CD14-positive monocyte (primary cell): ENCODE results near the gene OOSP4A. TPM values are rescaled to one million over a fixed set of nuclear protein-coding genes. Genes with fewer than 3 reads are reported as not detected.

Experiments
- DNase-seq, 3 donors: peaks; one replicate each; pipeline ENCODE4 v3.0.0-alpha.2; 2011 to 2022
- H2AFZ ChIP-seq: 2 replicates; pipeline ENCODE4 v1.6.0; 2012; ENCODE audit warnings: mild to moderate bottlenecking, low read depth, low read length, inconsistent platforms; ENCODE audit not compliant: insufficient read depth, poor library complexity, severe bottlenecking
- H3K27ac ChIP-seq, 2 donors: 1 replicate in 1 of 2; 2 replicates in 1 of 2; pipeline ENCODE4 v1.5.1; 2012 to 2013; ENCODE audit warnings: low read length in 2 of 2, control low read depth in 1 of 2, inconsistent platforms in 1 of 2, low read depth in 1 of 2, mild to moderate bottlenecking in 1 of 2
- H3K27me3 ChIP-seq, 2 donors: one replicate each; pipeline versions ENCODE4 v1.6.0 to v1.6.1; 2011 to 2013; ENCODE audit warnings: low read length in 2 of 2; ENCODE audit not compliant: control insufficient read depth in 2 of 2, insufficient read depth in 2 of 2
- H3K36me3 ChIP-seq, 2 donors: replicated peaks in 1 of 2; 1 replicate in 1 of 2; 2 replicates in 1 of 2; pipeline versions ENCODE4 v1.5.1 to v1.6.1; 2012 to 2013; ENCODE audit warnings: low read length in 2 of 2, control low read depth in 1 of 2, inconsistent platforms in 1 of 2, mild to moderate bottlenecking in 1 of 2; ENCODE audit not compliant: insufficient read depth in 2 of 2, control insufficient read depth in 1 of 2
- H3K4me1 ChIP-seq, 2 donors: 1 replicate in 1 of 2; 2 replicates in 1 of 2; pipeline versions ENCODE4 v1.5.1 to v1.6.1; 2012 to 2013; ENCODE audit warnings: low read length in 2 of 2, control low read depth in 1 of 2, inconsistent platforms in 1 of 2, mild to moderate bottlenecking in 1 of 2, moderate library complexity in 1 of 2; ENCODE audit not compliant: insufficient read depth in 2 of 2, control insufficient read depth in 1 of 2
- H3K4me2 ChIP-seq: replicated peaks from 2 replicates; pipeline ENCODE3; 2012; ENCODE audit warnings: low read length, moderate library complexity, mild to moderate bottlenecking; ENCODE audit not compliant: poor library complexity, severe bottlenecking; ENCODE audit errors: extremely low read depth
- H3K4me3 ChIP-seq, 3 experiments: fragments of 200-600 bp in 1 of 3; sonication (generic) in 1 of 3; replicated peaks in 1 of 3; 1 replicate in 2 of 3; 2 replicates in 1 of 3; pipeline ENCODE4 v1.5.1; 2011 to 2013; ENCODE audit warnings: low read length in 3 of 3, mild to moderate bottlenecking in 3 of 3, control low read depth in 2 of 3, low read depth in 2 of 3, inconsistent platforms in 1 of 3, moderate library complexity in 1 of 3
- H3K79me2 ChIP-seq: 2 replicates; pipeline ENCODE4 v1.6.0; 2012; ENCODE audit warnings: mild to moderate bottlenecking, control low read depth, inconsistent platforms, low read length, moderate library complexity; ENCODE audit not compliant: insufficient read depth
- H3K9ac ChIP-seq: 2 replicates; pipeline ENCODE4 v1.6.0; 2017; ENCODE audit warnings: low read length, mild to moderate bottlenecking; ENCODE audit not compliant: insufficient read depth, poor library complexity, severe bottlenecking
- H3K9me3 ChIP-seq, 2 donors: replicated peaks in 1 of 2; 1 replicate in 1 of 2; 2 replicates in 1 of 2; pipeline versions ENCODE4 v1.5.1 to v1.6.1; 2012 to 2013; ENCODE audit warnings: low read length in 2 of 2, control low read depth in 1 of 2; ENCODE audit not compliant: control insufficient read depth in 1 of 2, insufficient read depth in 1 of 2
- H4K20me1 ChIP-seq: 2 replicates; pipeline ENCODE4 v1.6.0; 2012; ENCODE audit warnings: mild to moderate bottlenecking, low read length, control low read depth, moderate library complexity; ENCODE audit not compliant: insufficient read depth
- H3K27ac Mint-ChIP-seq, 7 donors: one replicate each; pipeline ENCODE4 v1.8.0; 2020; ENCODE audit warnings: mild to moderate bottlenecking in 7 of 7, mixed read lengths in 7 of 7, moderate library complexity in 6 of 7, inconsistent platforms in 2 of 7
- H3K27me3 Mint-ChIP-seq, 3 donors: one replicate each; pipeline ENCODE4 v1.8.0; 2021 to 2022; ENCODE audit warnings: low read depth in 3 of 3, mild to moderate bottlenecking in 3 of 3, mixed read lengths in 3 of 3, moderate library complexity in 3 of 3, inconsistent platforms in 1 of 3
- H3K36me3 Mint-ChIP-seq, 2 donors: one replicate each; pipeline ENCODE4 v1.8.0; 2020; ENCODE audit warnings: mixed read lengths in 2 of 2, inconsistent platforms in 1 of 2, mild to moderate bottlenecking in 1 of 2
- H3K4me1 Mint-ChIP-seq: one replicate; pipeline ENCODE4 v1.8.0; 2020; ENCODE audit warnings: mild to moderate bottlenecking, mixed read lengths
- H3K4me3 Mint-ChIP-seq, 2 donors: one replicate each; pipeline ENCODE4 v1.8.0; 2020; ENCODE audit warnings: mild to moderate bottlenecking in 2 of 2, mixed read lengths in 2 of 2, moderate library complexity in 1 of 2
- H3K9me3 Mint-ChIP-seq, 7 donors: one replicate each; pipeline ENCODE4 v1.8.0; 2020 to 2022; ENCODE audit warnings: mixed read lengths in 7 of 7, mild to moderate bottlenecking in 6 of 7, moderate library complexity in 6 of 7, inconsistent platforms in 2 of 7
- WGBS: methylation state at CpG from one replicate; pipeline ENCODE4 v1.1.5; 2013; ENCODE audit warnings: missing lambda C conversion rate; ENCODE audit not compliant: insufficient coverage; 5-methylcytosine and 5-hydroxymethylcytosine counted together
- intact Hi-C, 2 donors: fragments of 100-400 bp; cut with micrococcal nuclease; formaldehyde crosslinking; loops; one replicate each; pipeline versions ENCODE4 v1.15.0 to v1.15.1; 2023
- polyA plus RNA-seq, 3 donors: library from polyadenylated mRNA; depleted of rRNA in 1 of 3; unstranded in 2 of 3; stranded (reverse) in 1 of 3; fragments of 300-500 nt in 2 of 3; fragments of >200 nt in 1 of 3; fragmentation: Illumina TruSeq in 2 of 3; gene quantifications; 1 replicate in 2 of 3; 2 replicates in 1 of 3; pipeline ENCODE4 v1.2.3, GENCODE V29; 2012 to 2021
- TF ChIP-seq, protein P1 (sequence below): fragments of 200-600 bp; IDR thresholded peaks from one replicate; pipeline ENCODE4 v1.8.0; 2022; ENCODE audit warnings: antibody characterized with exemption, mild to moderate bottlenecking

Gene OOSP4A
- polyA plus RNA-seq, 3 donors: not detected

GRCh38 chr11:60016881-60017280 lies 53.0 kb downstream of the OOSP4A start, which contains the start of gene OOSP4B:
TSS of gene OOSP4B (plus strand) at chr11:60017181.
- no peak for DNase-seq
- H4K20me1 ChIP-seq: no peaks in the 10 kb centered on the region
- H3K4me1 Mint-ChIP-seq: peaks cover 2% of the 10 kb centered on the region
- peaks cover 0 to 10% of the 10 kb centered on the region in 2 donors for H3K9me3 ChIP-seq
- H3K27me3 ChIP-seq: no peaks in the 10 kb centered on the region
- peaks cover 0 to 3% (median 0%) of the 10 kb centered on the region in 3 donors for H3K27me3 Mint-ChIP-seq
- peaks cover 0 to 13% (median 4%) of the 10 kb centered on the region in 7 donors for H3K9me3 Mint-ChIP-seq
- H3K27ac Mint-ChIP-seq: no peak within 1 kb of the TSS
- H3K4me3 ChIP-seq: no peak within 1 kb of the TSS
- no peak within 1 kb of the TSS for H3K4me3 Mint-ChIP-seq
- intact Hi-C loops: no loop called here
- H3K27ac ChIP-seq: no peak within 1 kb of the TSS
- no peaks in the 10 kb centered on the region for H3K4me1 ChIP-seq
- TF ChIP-seq, protein P1, sequence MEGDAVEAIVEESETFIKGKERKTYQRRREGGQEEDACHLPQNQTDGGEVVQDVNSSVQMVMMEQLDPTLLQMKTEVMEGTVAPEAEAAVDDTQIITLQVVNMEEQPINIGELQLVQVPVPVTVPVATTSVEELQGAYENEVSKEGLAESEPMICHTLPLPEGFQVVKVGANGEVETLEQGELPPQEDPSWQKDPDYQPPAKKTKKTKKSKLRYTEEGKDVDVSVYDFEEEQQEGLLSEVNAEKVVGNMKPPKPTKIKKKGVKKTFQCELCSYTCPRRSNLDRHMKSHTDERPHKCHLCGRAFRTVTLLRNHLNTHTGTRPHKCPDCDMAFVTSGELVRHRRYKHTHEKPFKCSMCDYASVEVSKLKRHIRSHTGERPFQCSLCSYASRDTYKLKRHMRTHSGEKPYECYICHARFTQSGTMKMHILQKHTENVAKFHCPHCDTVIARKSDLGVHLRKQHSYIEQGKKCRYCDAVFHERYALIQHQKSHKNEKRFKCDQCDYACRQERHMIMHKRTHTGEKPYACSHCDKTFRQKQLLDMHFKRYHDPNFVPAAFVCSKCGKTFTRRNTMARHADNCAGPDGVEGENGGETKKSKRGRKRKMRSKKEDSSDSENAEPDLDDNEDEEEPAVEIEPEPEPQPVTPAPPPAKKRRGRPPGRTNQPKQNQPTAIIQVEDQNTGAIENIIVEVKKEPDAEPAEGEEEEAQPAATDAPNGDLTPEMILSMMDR: no peak
- no peaks in the 10 kb centered on the region for H3K36me3 ChIP-seq
- no peak within 1 kb of the TSS for H3K9ac ChIP-seq
- no peak within 1 kb of the TSS for H2AFZ ChIP-seq
- no peak within 1 kb of the TSS for H3K4me2 ChIP-seq
- no peaks in the 10 kb centered on the region for H3K79me2 ChIP-seq
- H3K36me3 Mint-ChIP-seq: peaks cover 0 to 4% of the 10 kb centered on the region in 2 donors
- WGBS: 100% methylated on average over 1 of the region's 1 CpG

- Histone ChIP-seq H3K4me1 (no peaks in the 10 kb centered on the region), H3K4me3 (no peak overlapping the region), H3K27me3 (no peaks in the 10 kb centered on the region), H4K20me1 (no peaks in the 10 kb centered on the region), H3K79me2 (no peaks in the 10 kb centered on the region), H3K9me3 (peaks cover 0 to 10% of the 10 kb centered on the region in 2 donors), H3K4me2 (no peak overlapping the region), H2AFZ (no peak overlapping the region), H3K36me3 (no peaks in the 10 kb centered on the region), H3K27ac (no peak overlapping the region), H3K9ac (no peak overlapping the region)
- no peak for DNase-seq
- TF ChIP-seq, protein P1: no peak
- peaks cover 2% of the 10 kb centered on the region for H3K4me1 Mint-ChIP-seq
- no peak overlapping the region for H3K4me3 Mint-ChIP-seq
- no peak overlapping the region for H3K27ac Mint-ChIP-seq
- peaks cover 0 to 4% of the 10 kb centered on the region in 2 donors for H3K36me3 Mint-ChIP-seq
- 100% methylated on average over 2 of the region's 8 CpGs for WGBS
- intact Hi-C loops: no loop called here
- peaks cover 0 to 3% (median 0%) of the 10 kb centered on the region in 3 donors for H3K27me3 Mint-ChIP-seq
- peaks cover 0 to 13% (median 4%) of the 10 kb centered on the region in 7 donors for H3K9me3 Mint-ChIP-seq
Measured at GRCh38 chr11:60018058-60018457, 54.2 kb downstream of the OOSP4A start.

Other genes starting within 250 kb of the OOSP4A start
- 10 to 100 TPM; 22.4 to 50.9 (median 25.4) TPM for gene STX3, start 208.7 kb upstream of the OOSP4A start, polyA plus RNA-seq
- gene MRPL16, start 153.3 kb upstream of the OOSP4A start, polyA plus RNA-seq: 10 to 100 TPM; 34.1 to 75.0 (median 71.9) TPM
- gene CBLIF, start 118.5 kb upstream of the OOSP4A start, polyA plus RNA-seq: not detected
- gene TCN1, start 97.5 kb upstream of the OOSP4A start, polyA plus RNA-seq: not detected
- not detected for gene OOSP3, start 85.3 kb upstream of the OOSP4A start, polyA plus RNA-seq
- not detected for gene OOSP1, start 25.6 kb upstream of the OOSP4A start, polyA plus RNA-seq
- gene OOSP4B, start 53.1 kb downstream of the OOSP4A start, polyA plus RNA-seq: not detected
- not detected for gene OOSP2, start 76.4 kb downstream of the OOSP4A start, polyA plus RNA-seq
- under 1 TPM in 1 of 3 donors, not detected in 2; 0.26 TPM for gene MS4A3, start 92.6 kb downstream of the OOSP4A start, polyA plus RNA-seq
- gene MS4A2, start 124.6 kb downstream of the OOSP4A start, polyA plus RNA-seq: under 1 TPM in 2 of 3 donors, not detected in 1; 0.19 to 0.26 TPM
- gene MS4A6A, start 219.1 kb downstream of the OOSP4A start, polyA plus RNA-seq: 1,000 to 10,000 TPM in 2 of 3 donors, 100 to 1,000 TPM in 1; 978 to 3,009 (median 2,353) TPM